CD1c-positive myeloid dendritic cell (primary cell): ENCODE measurements around the gene ZBTB16.
A peak's percentile ranks its signal among the peaks of the same experiment; 100 is the strongest.

Experiments
- DNase-seq: peaks from one replicate; pipeline ENCODE4 v3.0.0-alpha.2; 2016; ENCODE audit errors: extremely low spot score

The ZBTB16 gene

DNA sequence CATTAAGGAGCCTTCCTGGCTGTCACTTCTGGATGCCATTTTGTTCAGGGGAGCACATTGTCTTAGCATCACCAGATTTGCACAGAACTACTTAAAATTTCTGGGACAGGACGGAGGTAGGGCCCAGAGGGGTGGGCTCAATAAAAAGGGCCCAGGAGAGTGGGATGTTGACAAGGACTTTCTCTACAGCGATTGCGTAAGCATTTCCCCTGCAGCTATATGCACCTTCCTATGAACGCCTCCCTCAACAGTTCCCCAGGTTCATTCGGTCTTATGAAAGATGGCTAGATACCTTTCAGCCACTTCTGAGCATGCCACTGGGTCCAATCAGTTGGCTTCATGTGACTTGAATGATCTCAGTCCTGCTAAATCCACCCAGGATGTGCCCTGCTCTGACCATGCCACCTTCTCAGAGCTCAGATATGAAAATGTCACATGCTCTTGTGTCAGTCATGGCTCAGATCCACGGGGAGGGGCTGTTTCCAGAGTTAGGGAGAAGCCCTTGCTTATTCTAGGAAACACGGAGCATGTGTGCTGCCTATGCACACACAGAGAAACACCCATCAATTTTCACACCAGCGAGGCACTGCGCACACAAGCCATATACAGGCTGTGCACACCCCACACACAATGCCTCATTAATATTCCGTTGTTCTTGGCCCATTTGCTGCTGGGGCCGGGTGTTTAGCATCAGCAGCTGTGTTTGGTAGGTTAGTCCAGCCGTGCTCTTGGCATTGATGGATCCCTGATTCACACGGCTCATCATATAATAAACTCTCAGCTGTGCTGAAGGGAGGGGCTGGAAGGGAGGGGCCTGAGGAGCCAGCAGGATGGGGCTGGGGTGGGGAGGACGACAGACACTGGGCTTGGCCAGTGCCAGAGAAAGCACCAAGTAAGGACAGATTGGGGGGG is 184.2 kb downstream of the ZBTB16 start:
- no peak for DNase-seq

GRCh38 chr11:114244726-114245394 is 185.3 kb downstream of the ZBTB16 start:
- DNase-seq: no peak

- DNase-seq: no peak
Measured at GRCh38 chr11:114246321-114247069, 187.0 kb downstream of the ZBTB16 start.

DNA sequence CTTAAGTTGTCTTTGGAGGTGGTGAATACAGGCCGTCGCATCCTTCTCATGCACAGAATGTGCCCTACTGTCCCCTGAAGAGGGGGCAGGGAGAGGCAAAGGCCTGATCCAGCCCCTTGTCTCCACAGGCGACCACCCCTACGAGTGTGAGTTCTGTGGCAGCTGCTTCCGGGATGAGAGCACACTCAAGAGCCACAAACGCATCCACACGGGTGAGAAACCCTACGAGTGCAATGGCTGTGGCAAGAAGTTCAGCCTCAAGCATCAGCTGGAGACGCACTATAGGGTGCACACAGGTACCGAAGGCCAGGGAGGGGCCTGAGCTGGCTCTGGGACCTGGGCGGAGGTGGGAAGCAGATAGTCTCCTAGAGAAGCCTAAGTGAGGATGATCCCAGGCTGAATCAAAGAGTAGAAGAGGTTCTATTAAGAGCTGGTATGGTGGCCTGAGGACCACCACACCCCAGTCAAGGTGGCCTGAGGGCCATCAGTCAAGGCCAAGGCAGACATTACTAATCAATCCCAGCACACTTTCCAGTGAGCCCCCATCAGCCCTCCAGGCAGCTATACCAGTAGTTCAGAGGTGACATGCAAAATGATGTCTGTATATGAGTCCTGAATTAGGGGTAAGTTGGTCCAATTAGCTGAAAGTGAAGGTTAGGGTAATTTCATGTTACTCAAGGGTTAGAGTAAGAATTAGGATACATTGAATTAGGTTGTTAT is 187.7 kb downstream of the ZBTB16 start:
- no peak for DNase-seq

DNA sequence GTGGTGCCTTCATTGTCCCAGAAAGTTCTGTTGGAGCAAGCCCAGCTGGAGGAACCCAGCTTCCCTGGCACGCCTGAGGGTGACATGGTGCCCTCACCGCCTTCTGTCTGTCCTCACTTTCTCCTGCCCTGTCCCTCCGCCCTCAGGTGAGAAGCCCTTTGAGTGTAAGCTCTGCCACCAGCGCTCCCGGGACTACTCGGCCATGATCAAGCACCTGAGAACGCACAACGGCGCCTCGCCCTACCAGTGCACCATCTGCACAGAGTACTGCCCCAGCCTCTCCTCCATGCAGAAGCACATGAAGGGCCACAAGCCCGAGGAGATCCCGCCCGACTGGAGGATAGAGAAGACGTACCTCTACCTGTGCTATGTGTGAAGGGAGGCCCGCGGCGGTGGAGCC is 190.7 kb downstream of the ZBTB16 start:
- DNase-seq: no peak

- DNase-seq: no peak
Measured at GRCh38 chr11:114250993-114251814, 191.7 kb downstream of the ZBTB16 start.

GRCh38 chr11:114251815-114252337 is 192.4 kb downstream of the ZBTB16 start:
- DNase-seq: no peak

GRCh38 chr11:114252767-114253166 is 193.3 kb downstream of the ZBTB16 start:
- DNase-seq: no peak

DNA sequence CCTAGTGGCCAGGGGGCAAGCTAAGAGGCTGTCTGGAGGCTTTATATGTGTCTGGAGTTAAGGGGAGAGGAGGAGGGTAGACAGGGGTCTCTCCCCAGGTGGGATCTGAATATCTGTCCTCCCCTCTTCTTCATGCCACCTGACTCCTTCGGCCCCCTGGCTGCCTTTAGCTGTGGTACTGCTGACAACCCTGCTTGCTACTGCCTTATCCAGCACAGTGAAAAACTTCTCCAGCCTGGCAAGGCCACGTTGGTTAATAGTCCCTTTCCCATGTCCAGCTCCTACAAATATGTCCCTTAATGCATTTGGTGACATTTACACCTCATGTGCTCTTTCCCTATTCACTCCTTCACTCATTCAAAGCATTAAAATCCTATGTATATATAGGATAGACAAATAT is 194.3 kb downstream of the ZBTB16 start:
- no peak for DNase-seq

GRCh38 chr11:114254571-114255146 is 195.1 kb downstream of the ZBTB16 start:
- DNase-seq: no peak

DNA sequence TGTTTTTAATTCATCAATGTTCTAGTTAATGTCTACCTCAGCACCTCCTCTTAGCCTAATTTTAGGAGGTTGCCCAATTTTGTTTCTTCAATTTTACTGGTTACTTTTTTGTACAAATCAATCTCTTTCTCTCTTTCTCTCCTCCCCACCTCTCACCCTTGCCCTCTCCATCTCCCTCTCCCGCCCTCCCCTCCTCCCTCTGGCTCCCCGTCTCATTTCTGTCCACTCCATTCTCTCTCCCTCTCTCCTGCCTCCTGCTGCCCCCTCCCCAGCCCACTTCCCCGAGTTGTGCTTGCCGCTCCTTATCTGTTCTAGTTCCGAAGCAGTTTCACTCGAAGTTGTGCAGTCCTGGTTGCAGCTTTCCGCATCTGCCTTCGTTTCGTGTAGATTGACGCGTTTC is 195.8 kb downstream of the ZBTB16 start:
- no peak for DNase-seq

GRCh38 chr11:114256176-114256966 is 196.9 kb downstream of the ZBTB16 start:
- no peak for DNase-seq

GRCh38 chr11:114256967-114257286 is 197.4 kb downstream of the ZBTB16 start:
- DNase-seq: no peak

GRCh38 chr11:114257621-114258558 is 198.4 kb downstream of the ZBTB16 start:
- DNase-seq: no peak

DNA sequence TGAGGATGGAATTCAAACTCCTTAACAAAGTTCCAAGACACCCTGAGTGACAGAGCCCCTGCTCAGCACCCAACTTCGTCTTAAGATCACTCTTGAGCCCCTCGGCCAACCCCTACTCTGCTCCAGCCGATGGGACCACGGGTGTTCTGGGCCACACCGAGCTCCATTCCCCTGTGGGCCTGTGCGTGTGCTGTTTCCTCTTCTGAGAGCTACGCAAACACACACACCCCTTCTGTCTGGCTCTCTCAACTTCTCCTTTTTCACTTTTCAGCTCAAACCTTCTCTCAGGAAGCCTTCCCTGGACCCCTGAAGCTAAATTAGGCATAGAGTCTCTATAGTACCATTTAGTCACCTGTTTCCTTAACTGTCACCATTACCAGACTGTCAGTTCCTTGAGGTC is 199.2 kb downstream of the ZBTB16 start:
- DNase-seq: peak; percentile 55

DNA sequence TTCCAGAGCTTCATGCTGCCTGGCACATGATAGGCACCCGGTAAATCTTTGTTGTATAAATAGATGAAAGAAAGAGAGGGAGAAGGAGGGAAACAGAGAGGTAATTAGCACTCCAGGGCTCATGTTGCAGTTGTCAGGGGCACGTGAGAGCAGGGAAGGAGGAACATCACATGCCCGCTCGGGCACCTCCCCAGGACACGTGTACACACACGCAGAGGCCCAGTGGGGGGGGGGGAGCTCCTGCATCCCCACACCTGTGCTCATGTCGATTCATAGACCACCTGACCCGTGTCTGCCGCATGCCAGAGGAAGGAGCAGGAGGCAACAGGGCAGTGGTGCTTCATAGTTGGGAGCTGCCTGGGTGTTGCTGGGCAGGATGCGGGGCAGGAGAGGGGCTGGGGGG is 199.6 kb downstream of the ZBTB16 start:
- DNase-seq: no peak

DNA sequence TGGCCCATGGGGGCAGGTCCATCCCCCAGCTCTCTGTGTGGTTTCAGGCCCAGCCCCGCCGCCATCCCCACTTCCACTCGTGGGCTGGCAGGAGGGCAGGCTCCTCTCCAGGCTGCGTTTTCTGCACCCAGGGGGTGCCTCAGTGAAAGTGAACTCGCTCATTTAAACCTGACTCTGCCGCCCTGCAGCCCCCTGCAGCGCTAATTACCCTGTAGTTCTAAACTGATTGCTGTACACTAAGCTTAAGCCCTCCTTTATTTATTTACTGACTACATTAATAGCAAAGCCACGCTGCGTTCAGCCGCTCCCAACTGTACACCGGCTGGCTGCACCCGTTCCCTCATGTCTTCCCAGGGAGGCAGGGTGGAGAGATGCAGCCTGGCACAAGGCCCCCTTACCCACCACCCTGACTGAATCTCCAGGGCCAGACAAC is 200.1 kb downstream of the ZBTB16 start:
- no peak for DNase-seq

GRCh38 chr11:114260077-114260476 is 200.6 kb downstream of the ZBTB16 start:
- DNase-seq: no peak
